Pancreas (tissue), 10 donors: ENCODE data around the gene HNMT. TPM values are rescaled to one million over a fixed set of nuclear protein-coding genes. Genes with fewer than 3 reads are reported as not detected.

ENCODE experiments used
- ATAC-seq, 4 donors: fragments of 200-7000 bp; cut with Tn5 transposase; one replicate each; pipeline versions ENCODE4 v1.8.0 to v1.9.1; 2020; ENCODE audit warnings: mild to moderate bottlenecking in 4 of 4, moderate library complexity in 4 of 4
- DNase-seq, 6 donors: peaks; one replicate each; pipeline ENCODE4 v3.0.0-alpha.2; 2020
- FAIRE-seq: peaks from 2 replicates; lab custom pipeline; 2012; peaks lifted over from hg19 to GRCh38; lab: Jason Lieb, UNC
- H3K27ac ChIP-seq, 4 donors: fragments of 200-600 bp; sonication (generic); 1 replicate in 3 of 4; 2 replicates in 1 of 4; pipeline versions ENCODE4 v1.5.0 to v1.8.0; 2020
- H3K27me3 ChIP-seq, 4 donors: fragments of 200-600 bp; one replicate each; pipeline ENCODE4 v1.8.0; 2021
- H3K36me3 ChIP-seq, 3 donors: fragments of 200-600 bp; sonication (generic) in 1 of 3; one replicate each; pipeline versions ENCODE4 v1.5.0 to v1.8.0; 2020 to 2021
- H3K4me1 ChIP-seq, 3 donors: fragments of 200-600 bp; one replicate each; pipeline ENCODE4 v1.8.0; 2021
- H3K4me3 ChIP-seq, 4 donors: fragments of 200-600 bp; sonication (generic) in 2 of 4; one replicate each; pipeline versions ENCODE4 v1.5.0 to v1.8.0; 2020 to 2021
- H3K9me3 ChIP-seq, 4 donors: fragments of 200-600 bp; one replicate each; pipeline ENCODE4 v1.8.0; 2021
- WGBS, 2 donors: extraction: QIAGEN DNeasy Blood & Tissue Kit; methylation state at CpG; one replicate each; pipeline ENCODE4 v1.1.7; 2013; 5-methylcytosine and 5-hydroxymethylcytosine counted together
- intact Hi-C, 3 donors: fragments of 100-400 bp; cut with DNase I; formaldehyde crosslinking; loops; one replicate each; pipeline versions ENCODE4 v1.11.1 to v1.14.2; 2022
- polyA plus RNA-seq, 2 donors: library from polyadenylated mRNA; stranded (reverse); fragments of 200-250 nt; gene quantifications; one replicate each; pipeline ENCODE4 v1.2.3, GENCODE V29; 2013
- total RNA-seq, 6 donors: library from RNA; stranded (reverse); fragmentation: NEBNext Ultra II Directional in 4 of 6; extraction: Animal tissue kit (Norgen Biotek cat#: 25700) in 4 of 6; gene quantifications; one replicate each; pipeline versions ENCODE4 v1.2.1 to v1.2.4, GENCODE V29; 2021 to 2023
- TF ChIP-seq, protein P1 (sequence below), 4 donors: fragments of 200-600 bp; sonication (generic) in 3 of 4; IDR thresholded peaks; one replicate each; pipeline versions ENCODE4 v1.5.0 to v1.8.0; 2021; ENCODE audit warnings: antibody characterized with exemption in 4 of 4
- donor health status: healthy with polysubstance abuse.
- donor health status: DM: no; HTN: no; CAD: no; lungs with moderate emphysema.
- donor health status: DM: no; HTN: no; CAD: no.
- donor health status: control.
- donor health status: control.
- donor health status: Bipolar disorder and iron deficiency.
- donor health status: DM: yes; HTN: yes; CAD: no.
- donor health status: DM: no; HTN: no; CAD: no.
- donor health status: DM: no; HTN: no; CAD: no.
- donor health status: DM: yes; HTN: yes; CAD: no.

HNMT gene
- total and polyA plus RNA-seq, 8 donors, result 14.8 to 44.6 (median 25.1) TPM

DNA sequence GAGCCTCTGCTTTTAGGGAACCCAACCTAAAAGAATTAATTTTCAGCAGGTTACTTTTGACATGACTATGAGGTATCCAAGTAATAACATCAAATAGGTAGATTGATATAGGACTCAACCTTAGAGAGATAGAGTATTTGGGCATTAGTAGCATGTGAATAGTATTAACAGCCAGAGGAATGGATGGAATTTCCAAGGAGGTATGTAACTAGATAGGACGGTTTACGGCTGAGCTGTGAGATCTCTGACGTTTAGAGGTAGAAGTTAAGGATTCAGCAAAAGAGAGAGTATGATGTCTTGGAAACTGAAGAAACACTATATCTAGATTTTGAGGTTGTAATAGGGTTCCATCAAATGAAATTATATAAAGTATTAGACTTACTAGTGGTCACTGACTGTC, 70.3 kb downstream of the HNMT start:
- Histone ChIP-seq H3K27me3 (no peaks in the 10 kb centered on the region), H3K4me3 (no peak overlapping the region), H3K36me3 (no peaks in the 10 kb centered on the region), H3K27ac (no peak overlapping the region), H3K4me1 (no peaks in the 10 kb centered on the region), H3K9me3 (no peaks in the 10 kb centered on the region)
- TF ChIP-seq, protein P1, sequence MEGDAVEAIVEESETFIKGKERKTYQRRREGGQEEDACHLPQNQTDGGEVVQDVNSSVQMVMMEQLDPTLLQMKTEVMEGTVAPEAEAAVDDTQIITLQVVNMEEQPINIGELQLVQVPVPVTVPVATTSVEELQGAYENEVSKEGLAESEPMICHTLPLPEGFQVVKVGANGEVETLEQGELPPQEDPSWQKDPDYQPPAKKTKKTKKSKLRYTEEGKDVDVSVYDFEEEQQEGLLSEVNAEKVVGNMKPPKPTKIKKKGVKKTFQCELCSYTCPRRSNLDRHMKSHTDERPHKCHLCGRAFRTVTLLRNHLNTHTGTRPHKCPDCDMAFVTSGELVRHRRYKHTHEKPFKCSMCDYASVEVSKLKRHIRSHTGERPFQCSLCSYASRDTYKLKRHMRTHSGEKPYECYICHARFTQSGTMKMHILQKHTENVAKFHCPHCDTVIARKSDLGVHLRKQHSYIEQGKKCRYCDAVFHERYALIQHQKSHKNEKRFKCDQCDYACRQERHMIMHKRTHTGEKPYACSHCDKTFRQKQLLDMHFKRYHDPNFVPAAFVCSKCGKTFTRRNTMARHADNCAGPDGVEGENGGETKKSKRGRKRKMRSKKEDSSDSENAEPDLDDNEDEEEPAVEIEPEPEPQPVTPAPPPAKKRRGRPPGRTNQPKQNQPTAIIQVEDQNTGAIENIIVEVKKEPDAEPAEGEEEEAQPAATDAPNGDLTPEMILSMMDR (IDR thresholded peaks at IDR 0.05), result no peak
- intact Hi-C loops, result no loop called here
- no peak for DNase-seq
- WGBS, 2 donors, result 89 to 93% methylated on average over 3 of the region's 3 CpGs
- no peak for FAIRE-seq
- no peak for ATAC-seq

DNA sequence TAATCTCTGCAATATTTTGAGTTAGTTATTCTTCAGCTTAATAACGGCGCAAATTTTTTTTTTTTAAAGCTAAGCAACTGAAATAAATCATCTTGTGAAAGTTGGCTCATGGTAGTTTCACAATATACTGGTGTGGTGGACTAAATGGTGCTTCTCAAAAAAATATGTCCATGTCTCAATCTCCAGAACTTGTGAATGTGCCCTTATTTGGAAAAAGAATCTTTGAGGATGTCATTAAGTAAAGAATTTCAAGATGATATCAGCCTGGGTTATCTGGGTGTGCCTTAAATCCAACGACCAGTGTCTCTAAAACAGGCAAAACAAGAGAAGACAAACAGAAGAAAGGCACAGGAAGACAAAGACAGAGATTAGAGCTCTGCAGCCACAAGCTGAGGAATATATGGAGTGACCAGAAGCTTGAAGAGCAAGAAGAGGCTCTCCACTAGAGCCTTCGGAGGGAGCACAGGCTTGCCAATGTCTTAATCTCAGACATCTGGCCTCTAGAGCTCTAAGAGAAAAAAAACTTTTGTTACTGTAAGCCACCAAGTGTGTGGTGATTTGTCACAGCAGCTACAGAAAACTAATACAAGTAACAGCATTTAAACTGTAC, 71.4 kb downstream of the HNMT start:
- no peak overlapping the region for H3K27ac ChIP-seq
- no peaks in the 10 kb centered on the region for H3K4me1 ChIP-seq
- WGBS, 2 donors, result 78% methylated on average over 4 of the region's 4 CpGs
- FAIRE-seq, result no peak
- no peaks in the 10 kb centered on the region for H3K9me3 ChIP-seq
- no peak for DNase-seq
- H3K36me3 ChIP-seq, result no peaks in the 10 kb centered on the region
- TF ChIP-seq, protein P1 (IDR thresholded peaks at IDR 0.05), result no peak
- H3K27me3 ChIP-seq, result no peaks in the 10 kb centered on the region
- intact Hi-C loops, result no loop called here
- no peak overlapping the region for H3K4me3 ChIP-seq
- no peak for ATAC-seq

DNA sequence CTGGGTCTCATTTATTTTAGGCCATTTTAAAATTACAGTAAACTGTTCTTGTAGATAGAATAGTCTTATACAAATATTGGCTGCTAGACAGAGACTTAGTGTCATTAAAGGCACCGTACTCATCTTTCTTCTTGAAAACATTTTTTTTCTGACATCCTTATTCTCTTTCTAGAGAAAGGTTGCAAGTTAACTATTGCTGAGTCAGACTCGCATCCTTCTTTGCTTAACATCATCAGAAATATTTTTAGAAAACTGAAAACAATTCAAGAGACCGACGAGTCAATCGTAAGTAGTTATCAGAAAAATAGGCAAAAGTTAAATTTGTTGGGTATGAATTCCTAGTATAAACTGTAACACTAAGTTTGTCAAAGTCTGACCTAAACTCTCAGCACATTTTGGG, 72.2 kb downstream of the HNMT start:
- ATAC-seq, result no peak
- H3K4me3 ChIP-seq, result no peak overlapping the region
- no peaks in the 10 kb centered on the region for H3K36me3 ChIP-seq
- 86 to 87% methylated on average over 5 of the region's 5 CpGs for WGBS, 2 donors
- DNase-seq, result no peak
- no peaks in the 10 kb centered on the region for H3K27me3 ChIP-seq
- no peaks in the 10 kb centered on the region for H3K9me3 ChIP-seq
- FAIRE-seq, result no peak
- no peaks in the 10 kb centered on the region for H3K4me1 ChIP-seq
- TF ChIP-seq, protein P1 (IDR thresholded peaks at IDR 0.05), result no peak
- intact Hi-C loops, result no loop called here
- H3K27ac ChIP-seq, result no peak overlapping the region

DNA sequence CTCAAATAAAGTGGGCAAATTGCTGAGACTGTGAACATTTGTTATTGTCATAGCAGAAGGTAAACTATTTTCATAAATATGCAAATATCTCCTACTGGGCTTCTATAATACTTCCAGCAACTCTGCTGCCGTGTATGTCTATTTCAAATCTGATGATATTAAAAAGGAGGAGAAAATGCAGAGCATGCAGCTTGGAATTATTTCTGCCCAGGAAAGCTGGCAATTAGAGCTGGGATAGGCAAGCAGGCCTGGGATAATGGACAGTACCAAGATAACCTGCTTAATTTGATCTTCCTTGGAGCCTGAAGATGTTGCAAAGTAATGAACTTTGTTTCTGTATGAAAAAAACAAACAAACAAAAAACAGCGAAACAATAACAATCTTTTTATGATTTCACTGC, 72.8 kb downstream of the HNMT start:
- H3K4me1 ChIP-seq, result no peaks in the 10 kb centered on the region
- intact Hi-C loops, result no loop called here
- no peaks in the 10 kb centered on the region for H3K9me3 ChIP-seq
- WGBS, 2 donors, result 87 to 89% methylated on average over 2 of the region's 2 CpGs
- FAIRE-seq (no peak), ATAC-seq (no peak), DNase-seq (no peak)
- TF ChIP-seq, protein P1 (IDR thresholded peaks at IDR 0.05), result no peak
- H3K27ac ChIP-seq, result no peak overlapping the region
- no peaks in the 10 kb centered on the region for H3K27me3 ChIP-seq
- H3K36me3 ChIP-seq, result no peaks in the 10 kb centered on the region
- no peak overlapping the region for H3K4me3 ChIP-seq

DNA sequence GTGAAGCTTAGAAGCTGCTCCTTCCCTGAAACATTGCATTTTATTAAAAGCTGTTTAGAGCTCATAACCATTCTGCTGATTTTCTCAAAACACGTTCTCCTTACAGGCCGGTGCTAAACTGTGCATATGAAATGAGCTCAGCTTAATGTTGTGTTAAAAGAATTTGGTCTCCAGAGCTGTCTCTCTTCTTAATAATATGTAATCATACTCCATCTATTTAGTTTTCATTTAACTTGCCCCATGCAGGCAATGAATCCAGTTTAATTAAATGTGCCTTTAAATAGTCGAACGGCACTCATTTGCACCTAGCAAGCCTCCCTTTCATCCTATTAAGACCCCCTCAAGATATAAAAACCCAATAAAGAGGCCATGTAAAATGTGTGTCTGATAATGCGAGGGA, 76.3 kb downstream of the HNMT start:
- Histone ChIP-seq H3K4me1 (no peaks in the 10 kb centered on the region), H3K27ac (no peak overlapping the region), H3K9me3 (no peaks in the 10 kb centered on the region), H3K4me3 (no peak overlapping the region), H3K36me3 (no peaks in the 10 kb centered on the region), H3K27me3 (no peaks in the 10 kb centered on the region)
- TF ChIP-seq, protein P1 (IDR thresholded peaks at IDR 0.05), result no peak
- 75 to 82% methylated on average over 5 of the region's 5 CpGs for WGBS, 2 donors
- no peak for ATAC-seq
- no peak for DNase-seq
- no peak for FAIRE-seq
- intact Hi-C loops, result no loop called here
